K562 (cell line): ENCODE measurements around the gene NQO2. TPM values are rescaled to one million over a fixed set of nuclear protein-coding genes. Genes with fewer than 3 reads are reported as not detected.
A peak's percentile ranks its signal among the peaks of the same experiment; 100 is the strongest.

Experiments used
- ASH1L ChIP-seq: fragments of 450-650 bp; IDR thresholded peaks from 2 replicates; pipeline ENCODE4 v1.6.1; 2018; ENCODE audit warnings: borderline replicate concordance, mild to moderate bottlenecking, low read depth; ENCODE audit not compliant: partially characterized antibody
- CBX1 ChIP-seq: sonication (generic); IDR thresholded peaks from 2 replicates; pipeline ENCODE4 v1.6.1; 2016; ENCODE audit warnings: antibody characterized with exemption, low read depth, mild to moderate bottlenecking
- CREB3L1 ChIP-seq: fragments of 450-650 bp; IDR thresholded peaks from 2 replicates; pipeline ENCODE4 v1.6.1; 2014; ENCODE audit warnings: low read depth, mild to moderate bottlenecking, moderate library complexity, borderline replicate concordance
- E4F1 ChIP-seq: fragments of 250-450 bp; sonication (Bioruptor Pico); IDR thresholded peaks from 2 replicates; pipeline ENCODE4 v1.5.0; 2021; ENCODE audit warnings: mild to moderate bottlenecking, borderline replicate concordance
- FOS ChIP-seq: IDR thresholded peaks from 3 replicates; pipeline ENCODE4 v1.6.1; 2011; ENCODE audit not compliant: insufficient read length; ENCODE audit errors: extremely low read depth
- ID3 ChIP-seq, 2 experiments: fragments of 250-450 bp in 1 of 2; fragments of 450-650 bp in 1 of 2; sonication (Bioruptor Pico) in 1 of 2; IDR thresholded peaks; 2 replicates each; pipeline versions ENCODE4 v1.6.1 to v1.8.0; 2016 to 2021; ENCODE audit warnings: mild to moderate bottlenecking in 2 of 2, moderate library complexity in 2 of 2, missing compliant biosample characterization in 1 of 2, missing genetic modification characterization in 1 of 2
- MAZ ChIP-seq, 2 experiments: fragments of 450-650 bp in 1 of 2; sonication (generic) in 1 of 2; formaldehyde crosslinking; IDR thresholded peaks in 1 of 2; conservative IDR thresholded peaks in 1 of 2; 2 replicates each; pipeline versions ENCODE4 v1.4.0 to v1.5.0; 2020; ENCODE audit warnings: mild to moderate bottlenecking in 1 of 2, missing genetic modification reagents in 1 of 2
- MYC ChIP-seq, 2 experiments: fragments of 250-450 bp in 1 of 2; sonication (Bioruptor Pico) in 1 of 2; IDR thresholded peaks; 2 replicates each; pipeline versions ENCODE4 v1.5.1 to v1.6.1; 2012 to 2021; ENCODE audit warnings: low read depth in 2 of 2, borderline replicate concordance in 1 of 2, improper control_type of control experiment in 1 of 2, low read length in 1 of 2, mild to moderate bottlenecking in 1 of 2, moderate library complexity in 1 of 2
- NR1H2 ChIP-seq: sonication (generic); formaldehyde crosslinking; IDR thresholded peaks from 2 replicates; pipeline ENCODE4 v1.4.0; 2020; ENCODE audit warnings: mild to moderate bottlenecking, missing genetic modification reagents
- POLR2G ChIP-seq: fragments of 200-400 bp; formaldehyde crosslinking; IDR thresholded peaks from 2 replicates; pipeline ENCODE4 v1.6.1; 2017; ENCODE audit warnings: low read depth, mild to moderate bottlenecking, antibody characterized with exemption, low read length, moderate library complexity
- TEAD1 ChIP-seq, 2 experiments: fragments of 450-650 bp in 1 of 2; sonication (generic) in 1 of 2; formaldehyde crosslinking; IDR thresholded peaks; 2 replicates each; pipeline versions ENCODE4 v1.4.0 to v1.8.0; 2020 to 2022; ENCODE audit warnings: mild to moderate bottlenecking in 2 of 2, missing genetic modification reagents in 1 of 2
- U2AF1 ChIP-seq: fragments of 200-400 bp; formaldehyde crosslinking; optimal IDR thresholded peaks from 2 replicates; pipeline ENCODE3; 2017; ENCODE audit warnings: mild to moderate bottlenecking, low read depth, low read length, moderate library complexity
- ZBTB9 ChIP-seq: fragments of 450-650 bp; formaldehyde crosslinking; IDR thresholded peaks from 2 replicates; pipeline ENCODE4 v1.4.0; 2020; ENCODE audit warnings: mild to moderate bottlenecking, moderate library complexity
- ZHX1 ChIP-seq: fragments of 150-350 bp; conservative IDR thresholded peaks from 2 replicates; pipeline ENCODE4 v1.6.1; 2014; ENCODE audit warnings: low read length
- polyA plus RNA-seq, 8 experiments: library from polyadenylated mRNA; depleted of rRNA in 4 of 8; stranded (reverse) in 5 of 8; unstranded in 3 of 8; fragments of >200 nt; fragmentation: Nextera tagmentation in 2 of 8; fragmentation: Illumina TruSeq in 1 of 8; extraction: Ambion mirVana in 2 of 8; extraction: Trizol in 1 of 8; gene quantifications; 2 replicates each; pipeline versions ENCODE4 v1.2.1 to v1.2.3, GENCODE V29; 2011 to 2014; ENCODE audit warnings: inconsistent platforms in 1 of 8, missing spikeins in 1 of 8
- total RNA-seq, 7 experiments: library from RNA; depleted of rRNA in 6 of 7; stranded (reverse); fragments of >200 nt in 6 of 7; fragmentation: Illumina TruSeq in 2 of 7; extraction: Trizol in 2 of 7; gene quantifications; 2 replicates each; pipeline versions ENCODE4 v1.2.1 to v1.2.3, GENCODE V29; 2011 to 2021; ENCODE audit warnings: low replicate concordance in 1 of 7

Gene NQO2
- total and polyA plus RNA-seq, 9 of the 15 experiments (the other 6 are each of a cell fraction or from before 2014, with no cell fraction given): 54.6 to 214 (median 116) TPM

- TF ChIP-seq E4F1: no peak
- TF ChIP-seq FOS: no peak
- TF ChIP-seq ZHX1: no peak
- peak in 1 of 2 experiments; percentile 26; a peak in 1 of 4 replicates for TF ChIP-seq TEAD1 (CRISPR knock-in tag; IDR thresholded peaks at IDR 0.05)
- TF ChIP-seq NR1H2 (CRISPR knock-in tag): no peak
- peak; percentile 55; the same call in 1 of the 2 replicates for TF ChIP-seq CREB3L1
- TF ChIP-seq POLR2G: peak; percentile 95
- peak; percentile 28; the same call in 1 of the 2 replicates for TF ChIP-seq MYC (IDR thresholded peaks at IDR 0.05; ENCODE audit: low read depth, low read length)
- TF ChIP-seq MYC (CRISPR knock-in tag; IDR thresholded peaks at IDR 0.05; ENCODE audit: borderline replicate concordance, low read depth): no peak
- TF ChIP-seq ZBTB9 (CRISPR knock-in tag): peak; percentile 74; the same call in 1 of the 2 replicates
- TF ChIP-seq CBX1: peak; percentile 36; the same call in 1 of the 2 replicates
- TF ChIP-seq U2AF1: peak; percentile 19
- peak in 1 of 2 experiments; percentile 81; a peak in 2 of 4 replicates for TF ChIP-seq MAZ (CRISPR knock-in tag; conservative IDR thresholded peaks at IDR 0.05 in 1 of 2, IDR thresholded peaks at IDR 0.05 in 1 of 2)
- no peak for TF ChIP-seq ID3 (CRISPR knock-in tag; IDR thresholded peaks at IDR 0.05)
- peak; percentile 81 for TF ChIP-seq ID3 (tag; IDR thresholded peaks at IDR 0.05)
- TF ChIP-seq ASH1L: peak; percentile 4
These were observed 28.8 kb upstream of the NQO2 start (continued) for GRCh38 chr6:2970753-2971419.
